GM21515 (cell line): ENCODE data around the gene ATP11A.
"Not testable (repeated sequence)": the region's sequence is repeated elsewhere in the genome, so short reads cannot be mapped to it uniquely, and the experiment has no call there.

Experiments
- ATAC-seq: cut with Tn5 transposase; IDR thresholded peaks from one replicate; pipeline ENCODE4 v1.9.1; 2021; ENCODE audit not compliant: unreplicated experiment

ATP11A gene

DNA sequence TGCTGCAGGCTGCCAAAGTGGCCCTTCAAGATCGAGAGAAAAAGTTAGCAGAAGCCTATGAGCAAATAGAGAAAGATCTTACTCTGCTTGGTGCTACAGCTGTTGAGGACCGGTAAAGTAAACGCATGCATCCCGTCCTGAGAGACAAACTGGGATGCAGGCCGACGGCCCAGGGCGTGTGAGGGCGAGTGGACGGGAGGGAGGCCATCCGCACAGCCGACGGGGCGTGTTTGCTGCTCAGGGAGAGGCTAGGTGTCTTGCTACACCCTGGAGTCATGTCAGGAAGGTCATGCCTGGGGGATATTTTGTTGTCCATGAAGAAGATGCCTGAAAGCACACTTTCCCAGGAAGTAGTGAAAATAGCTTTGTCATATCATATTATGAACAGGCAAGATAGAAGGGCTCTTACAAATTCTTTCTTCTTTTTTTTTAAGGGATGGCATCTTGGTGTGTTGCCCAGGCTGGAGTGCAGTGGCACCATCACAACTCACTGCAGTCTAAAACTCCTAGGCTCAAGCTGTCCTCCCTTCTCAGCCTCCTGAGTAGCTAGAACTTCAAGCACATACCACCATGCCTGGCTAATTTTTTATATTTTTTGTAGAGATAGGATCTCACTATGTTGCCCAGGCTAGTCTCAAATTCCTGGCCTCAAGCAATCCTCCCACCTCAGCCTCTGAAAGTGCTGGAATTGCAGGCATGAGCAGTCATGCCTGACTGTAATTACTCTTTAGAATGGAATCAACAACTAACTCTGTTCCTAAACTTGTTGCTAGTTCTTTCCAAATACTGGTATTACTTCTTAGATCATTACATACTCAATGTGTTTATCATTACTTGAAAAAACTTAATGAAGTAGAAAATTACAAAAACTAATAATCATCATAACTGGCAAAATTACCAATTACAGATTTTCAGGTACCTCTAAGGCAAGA, 161.5 kb downstream of the ATP11A start:
- no peak for ATAC-seq

- ATAC-seq, result no peak
These were observed 162.6 kb downstream of the ATP11A start for GRCh38 chr13:112852392-112852791.

- no peak for ATAC-seq
These were observed 163.0 kb downstream of the ATP11A start for GRCh38 chr13:112852808-112853207.

GRCh38 chr13:112854321-112854720, 164.5 kb downstream of the ATP11A start:
- ATAC-seq, result no peak

DNA sequence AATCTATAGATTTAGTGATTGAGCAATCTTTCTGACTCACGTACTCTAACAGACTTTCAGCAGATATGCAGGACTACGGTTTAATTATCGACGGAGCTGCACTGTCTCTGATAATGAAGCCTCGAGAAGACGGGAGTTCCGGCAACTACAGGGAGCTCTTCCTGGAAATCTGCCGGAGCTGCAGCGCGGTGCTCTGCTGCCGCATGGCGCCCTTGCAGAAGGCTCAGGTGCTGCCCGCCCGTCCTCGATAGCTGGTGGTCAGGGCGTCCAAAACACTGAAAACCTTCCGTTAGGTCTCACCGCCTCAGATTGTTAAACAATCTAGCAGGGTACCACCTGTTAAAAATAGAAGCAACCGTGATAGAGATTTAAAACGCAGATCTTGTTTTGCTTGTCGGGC, 166.0 kb downstream of the ATP11A start:
- no peak for ATAC-seq

DNA sequence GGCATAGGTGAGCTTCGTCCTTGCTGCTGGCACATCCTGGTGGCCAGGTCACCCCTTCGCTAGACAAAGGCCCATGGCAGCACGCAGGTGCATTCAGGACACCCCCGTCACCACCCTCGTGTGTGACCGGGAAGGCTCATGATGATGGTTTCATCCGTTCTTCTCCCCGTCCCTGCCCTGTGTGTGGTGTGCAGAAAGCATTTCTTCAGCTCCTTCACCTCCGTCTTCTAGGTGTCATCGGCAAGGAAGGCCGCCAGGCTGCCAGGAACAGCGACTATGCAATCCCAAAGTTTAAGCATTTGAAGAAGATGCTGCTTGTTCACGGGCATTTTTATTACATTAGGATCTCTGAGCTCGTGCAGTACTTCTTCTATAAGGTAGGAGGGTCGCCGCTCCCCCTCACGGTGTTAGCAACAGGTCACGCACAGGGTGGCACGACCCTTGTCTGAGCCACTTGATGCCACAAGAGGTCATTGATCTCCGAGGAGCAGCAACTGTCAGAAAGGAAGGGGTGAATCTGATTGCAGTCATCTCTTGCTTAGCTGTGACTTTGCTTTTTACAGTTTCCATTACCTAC, 168.2 kb downstream of the ATP11A start:
- ATAC-seq, result no peak

- ATAC-seq, result no peak
These were observed 169.4 kb downstream of the ATP11A start for GRCh38 chr13:112859128-112859816.

DNA sequence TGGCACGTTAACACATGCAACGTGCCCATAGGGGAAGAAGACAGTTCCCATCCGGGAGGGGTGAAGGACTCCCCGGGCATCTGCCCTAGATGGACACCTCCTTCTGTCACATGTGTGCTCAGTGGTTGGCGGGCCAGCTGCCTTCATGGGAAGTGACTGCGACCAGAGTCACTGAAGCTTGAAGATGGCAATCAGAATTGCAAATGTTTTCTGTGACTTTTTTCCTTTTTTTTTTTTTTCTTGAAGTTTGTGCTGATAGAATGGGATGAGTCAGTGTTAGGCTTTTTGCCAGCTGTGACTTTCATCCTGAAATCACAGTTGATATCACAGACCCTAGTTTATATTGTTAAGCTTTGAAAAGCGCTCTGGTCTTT, 170.0 kb downstream of the ATP11A start:
- peak; percentile 74 for ATAC-seq

- ATAC-seq, result no peak
These were observed 172.2 kb downstream of the ATP11A start for GRCh38 chr13:112861876-112862615.

- not testable (repeated sequence) for ATAC-seq
These were observed 173.5 kb downstream of the ATP11A start for GRCh38 chr13:112863356-112863755.

DNA sequence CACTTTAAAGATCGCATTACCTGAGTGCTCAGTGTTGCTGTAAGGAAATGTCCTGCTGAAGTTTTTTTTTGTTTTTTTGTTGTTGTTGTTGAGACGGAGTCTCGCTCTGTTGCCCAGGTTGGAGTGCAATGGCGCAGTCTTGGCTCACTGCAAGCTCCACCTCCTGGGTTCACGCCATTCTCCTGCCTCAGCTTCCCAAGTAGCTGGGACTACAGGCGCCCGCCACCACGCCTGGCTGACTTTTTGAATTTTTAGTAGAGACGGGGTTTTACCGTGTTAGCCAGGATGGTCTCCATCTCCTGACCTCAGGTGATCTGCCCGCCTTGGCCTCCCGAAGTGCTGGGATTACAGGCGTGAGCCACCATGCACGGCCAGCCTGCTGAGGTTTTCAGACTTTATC, 175.6 kb downstream of the ATP11A start:
- ATAC-seq, result not testable (repeated sequence)

DNA sequence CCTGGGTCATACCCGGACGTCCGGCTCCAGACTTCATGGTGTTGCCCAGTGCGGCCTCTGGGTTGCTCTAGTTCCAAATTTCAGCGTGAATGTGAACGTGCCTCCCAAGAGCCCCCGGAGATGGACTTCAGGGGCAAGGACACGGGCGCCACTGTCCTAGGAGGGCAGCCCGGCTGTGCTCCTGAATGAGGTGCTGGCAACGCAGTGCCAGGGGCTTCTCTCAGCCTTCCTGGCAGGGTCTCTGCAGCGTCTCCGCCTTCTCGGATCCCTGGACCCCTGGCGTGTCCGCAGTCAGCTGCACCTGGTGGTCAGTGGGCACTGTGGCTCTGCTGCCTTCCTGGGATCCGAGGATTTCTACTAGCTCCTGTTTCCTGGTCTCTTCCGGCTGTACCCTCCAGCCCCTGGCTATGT, 177.5 kb downstream of the ATP11A start:
- ATAC-seq, result no peak

DNA sequence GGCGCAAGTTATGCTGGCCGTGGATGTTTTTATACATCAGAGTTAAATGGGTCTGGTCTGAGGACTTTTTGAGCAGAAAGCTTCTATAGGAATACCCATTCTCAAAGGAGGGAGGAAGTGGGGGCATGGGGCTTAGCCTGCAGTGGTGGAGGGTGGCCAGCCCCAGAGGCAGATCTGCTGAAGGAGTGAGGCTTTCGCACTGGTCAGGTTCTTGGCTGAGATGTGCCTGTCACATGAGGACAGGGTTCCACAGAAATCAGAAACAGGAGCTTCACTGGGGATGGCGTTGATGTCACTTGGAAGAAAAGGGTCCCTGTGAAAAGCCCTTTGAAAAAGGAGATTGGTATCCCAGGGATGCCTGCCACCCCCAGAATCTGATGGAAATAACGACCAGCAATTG, 178.5 kb downstream of the ATP11A start:
- ATAC-seq, result no peak

DNA sequence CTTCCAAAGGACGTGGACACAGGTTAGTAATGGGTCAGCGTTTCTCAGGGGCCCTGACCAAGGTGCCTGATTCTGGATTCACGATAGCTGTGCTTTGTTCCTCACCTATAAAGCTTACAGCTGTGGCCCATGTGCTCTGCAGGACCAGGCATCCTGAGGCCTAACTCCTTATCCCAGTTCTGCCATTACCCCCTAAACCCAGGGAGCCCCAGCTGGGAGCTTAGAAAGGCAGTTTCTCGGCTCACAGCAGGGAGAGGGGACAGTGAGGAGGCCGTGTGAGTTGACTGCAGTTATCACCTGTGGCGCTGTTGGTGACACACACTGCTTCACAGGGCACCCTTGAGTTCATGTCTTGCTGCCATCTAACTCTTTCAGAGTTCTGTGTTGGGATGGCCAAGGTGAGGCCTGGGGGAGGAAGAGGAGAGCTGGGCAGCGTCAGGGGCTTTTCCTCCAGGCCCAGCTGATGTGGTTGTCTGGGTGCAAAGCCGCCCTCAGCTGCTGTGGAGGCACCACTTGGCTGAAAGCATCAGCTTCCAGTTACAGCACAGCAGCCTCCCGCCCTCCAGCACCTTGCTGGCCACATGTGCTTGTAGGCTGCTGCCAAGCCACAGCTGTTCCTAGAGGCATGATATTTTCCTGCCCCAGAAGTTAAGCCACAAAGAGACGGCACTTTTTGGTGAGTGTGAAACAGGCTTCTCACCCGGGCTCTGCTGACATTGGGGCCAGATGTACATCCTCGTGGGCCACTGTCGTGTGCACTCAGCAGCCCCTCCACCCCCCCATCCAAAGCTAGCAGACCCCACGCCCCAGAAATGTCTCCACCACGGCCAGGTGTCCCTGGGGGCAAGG, 179.6 kb downstream of the ATP11A start:
- no peak for ATAC-seq

- no peak for ATAC-seq
These were observed 180.2 kb downstream of the ATP11A start for GRCh38 chr13:112870051-112870331.

GRCh38 chr13:112870737-112871287, 181.0 kb downstream of the ATP11A start:
- ATAC-seq, result no peak

GRCh38 chr13:112871742-112872141, 181.9 kb downstream of the ATP11A start:
- no peak for ATAC-seq

DNA sequence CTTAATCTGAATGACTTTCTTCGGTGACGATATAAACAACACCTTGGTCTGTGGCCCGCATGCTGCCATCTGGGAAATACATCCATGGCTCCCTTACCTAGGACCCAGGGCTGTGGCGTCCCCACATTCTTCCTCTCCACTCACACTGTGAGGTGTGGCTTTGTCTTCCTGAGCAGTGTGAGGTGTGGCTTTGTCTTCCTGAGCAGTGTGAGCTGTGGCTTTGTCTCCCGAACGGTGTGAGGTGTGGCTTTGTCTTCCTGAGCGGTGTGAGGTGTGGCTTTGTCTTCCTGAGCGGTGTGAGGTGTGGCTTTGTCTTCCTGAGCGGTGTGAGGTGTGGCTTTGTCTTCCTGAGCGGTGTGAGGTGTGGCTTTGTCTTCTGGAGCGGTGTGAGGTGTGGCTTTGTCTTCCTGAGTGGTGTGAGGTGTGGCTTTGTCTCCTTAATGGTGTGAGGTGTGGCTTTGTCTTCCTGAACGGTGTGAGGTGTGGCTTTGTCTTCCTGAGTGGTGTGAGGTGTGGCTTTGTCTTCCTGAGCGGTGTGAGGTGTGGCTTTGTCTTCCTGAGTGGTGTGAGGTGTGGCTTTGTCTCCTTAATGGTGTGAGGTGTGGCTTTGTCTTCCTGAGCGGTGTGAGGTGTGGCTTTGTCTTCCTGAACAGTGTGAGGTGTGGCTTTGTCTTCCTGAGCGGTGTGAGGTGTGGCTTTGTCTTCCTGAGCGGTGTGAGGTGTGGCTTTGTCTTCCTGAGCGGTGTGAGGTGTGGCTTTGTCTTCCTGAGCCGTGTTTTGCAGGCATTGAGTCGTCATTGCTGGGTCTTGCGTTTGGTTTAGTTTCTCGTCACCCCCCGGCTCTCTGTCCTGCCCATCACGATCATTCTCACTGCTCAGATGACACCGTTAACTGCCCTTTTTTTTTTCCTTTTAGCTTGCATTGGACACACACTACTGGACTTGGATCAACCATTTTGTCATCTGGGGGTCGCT, 183.1 kb downstream of the ATP11A start:
- peak; percentile 40 for ATAC-seq
